Activated CD8-positive, alpha-beta memory T cell treated with anti-CD3 and anti-CD28 coated beads for 1 hour (primary cell): ENCODE data around the gene SLC7A11.
"Not testable (repeated sequence)": the region's sequence is repeated elsewhere in the genome, so short reads cannot be mapped to it uniquely, and the experiment has no call there.

Experiments used
- DNase-seq, 2 donors: peaks; one replicate each; pipeline ENCODE4 v3.0.0-alpha.2; 2020; ENCODE audit warnings: low read depth in 1 of 2; ENCODE audit errors: extremely low read depth in 1 of 2

SLC7A11 gene

DNA sequence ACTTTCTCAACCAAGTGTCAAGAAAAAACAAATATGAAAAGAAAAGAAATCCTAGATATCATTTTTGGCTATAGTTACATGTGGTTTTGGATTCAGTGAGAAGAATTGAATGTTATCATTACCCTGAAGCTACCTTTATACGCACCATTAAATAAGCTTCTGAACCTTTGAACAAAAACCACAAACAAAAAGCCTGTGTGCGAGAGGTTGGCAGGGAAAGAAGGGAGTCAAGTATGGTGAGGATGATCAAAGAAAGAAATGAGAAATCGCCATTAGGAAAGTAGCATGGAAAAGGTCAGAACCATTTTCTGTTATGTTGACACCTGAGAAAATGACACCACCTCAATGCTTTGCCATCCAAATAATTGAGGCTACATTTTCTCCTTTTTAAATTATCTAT is 1.2 kb upstream of the SLC7A11 start:
- no peak for DNase-seq

DNA sequence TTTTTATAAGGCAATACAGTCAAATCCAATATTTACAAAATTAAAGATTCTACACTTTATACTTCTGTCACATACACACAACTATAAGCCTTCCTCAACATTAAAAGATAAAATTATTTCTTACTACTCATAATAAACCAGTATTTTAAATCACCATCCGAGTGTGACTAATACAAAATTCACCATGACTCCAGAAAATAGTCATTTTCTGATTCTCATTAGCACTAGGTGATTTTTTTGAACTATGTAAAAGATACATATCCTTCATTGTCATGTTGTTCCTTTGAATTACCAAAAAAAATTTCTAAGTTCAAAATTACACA is 646 bp upstream of the SLC7A11 start:
- DNase-seq = no peak

DNA sequence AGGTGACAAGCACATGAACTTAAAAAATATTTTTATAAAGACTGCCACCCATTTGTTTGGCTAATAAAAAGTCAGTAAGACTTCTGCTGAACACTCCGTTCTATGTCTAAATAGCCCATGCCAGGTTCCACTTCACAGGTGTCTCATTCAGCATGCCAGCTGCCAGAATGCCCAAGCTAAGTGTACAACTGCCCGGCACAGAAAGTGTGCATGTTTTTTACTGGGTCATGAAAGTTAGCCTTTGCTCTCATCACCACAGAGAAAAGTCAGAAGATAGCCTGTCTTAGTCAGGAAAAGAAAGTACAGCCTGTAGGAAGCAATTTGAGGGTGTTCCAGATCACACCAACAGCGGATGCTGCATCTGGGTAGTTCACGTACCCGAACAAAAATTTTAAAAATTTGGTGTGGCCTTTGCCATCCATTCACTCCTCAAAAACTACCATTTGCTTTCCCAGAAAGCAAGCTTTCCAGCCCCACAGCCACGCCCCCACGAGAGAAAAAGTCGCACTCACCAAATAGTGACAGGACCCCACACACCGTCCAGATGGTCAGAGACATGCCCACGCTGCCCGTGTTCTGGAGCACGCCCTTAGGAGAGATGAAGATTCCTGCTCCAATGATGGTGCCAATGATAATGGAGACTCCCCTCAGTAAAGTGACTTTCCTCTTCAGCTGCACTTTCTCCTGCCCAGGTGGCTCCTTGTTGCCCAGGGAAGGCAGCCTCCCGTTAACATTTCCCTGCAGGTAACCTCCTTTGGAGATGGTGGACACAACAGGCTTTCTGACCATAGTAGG is 671 bp downstream of the SLC7A11 start:
- no peak for DNase-seq

DNA sequence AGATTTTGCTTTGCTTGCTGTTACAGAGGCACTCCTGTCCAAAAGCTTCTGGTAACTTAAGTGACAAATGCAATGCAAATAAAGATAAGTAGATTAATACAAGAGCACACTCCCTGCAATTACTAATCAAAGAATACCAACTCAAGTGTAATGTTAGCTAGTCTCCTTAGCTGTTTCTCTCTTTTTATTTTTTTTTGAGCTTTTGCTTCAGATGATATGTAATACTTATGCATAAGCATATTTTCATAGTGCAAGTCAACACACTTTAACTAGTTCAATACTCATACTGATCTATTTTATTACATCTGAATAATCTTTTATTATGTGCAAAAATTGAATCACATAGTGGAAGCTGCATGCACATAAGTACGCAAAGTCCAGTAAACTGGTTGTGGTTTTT is 2.7 kb downstream of the SLC7A11 start:
- DNase-seq = no peak

DNA sequence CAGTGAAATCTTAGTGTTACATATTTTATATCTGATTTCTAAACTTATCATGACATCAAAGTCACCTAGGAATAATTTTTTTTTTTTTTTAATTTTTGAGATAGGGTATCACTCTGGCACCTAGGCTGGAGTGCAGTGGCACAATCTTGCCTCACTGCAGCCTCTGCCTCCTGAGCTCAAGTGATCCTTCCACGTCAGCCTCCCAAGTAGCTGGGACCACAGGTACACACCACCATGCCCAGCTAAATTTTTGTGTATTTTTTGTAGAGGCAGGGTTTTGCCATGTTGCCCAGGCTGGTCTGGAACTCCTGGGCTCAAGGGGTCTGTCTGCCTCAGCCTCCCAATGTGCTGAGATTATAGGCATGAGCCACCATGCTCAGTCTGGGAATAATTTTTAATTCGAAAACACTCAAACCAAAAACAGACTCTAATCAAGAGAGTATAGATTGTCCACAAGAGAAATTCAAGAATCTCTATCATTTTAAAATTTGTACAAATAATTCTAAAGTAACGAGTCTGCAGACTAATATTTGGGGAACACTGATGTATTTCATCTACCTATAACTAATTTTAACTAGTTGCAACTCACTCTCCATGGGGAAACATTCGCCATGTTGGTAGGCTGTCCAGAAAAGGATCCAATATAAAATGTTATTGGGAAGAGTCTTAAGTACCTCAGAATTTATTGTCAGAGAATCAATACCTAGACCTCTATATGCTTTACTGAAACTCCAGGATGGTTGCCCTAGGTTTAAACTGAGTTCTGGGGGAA is 3.4 kb downstream of the SLC7A11 start:
- DNase-seq = no peak

DNA sequence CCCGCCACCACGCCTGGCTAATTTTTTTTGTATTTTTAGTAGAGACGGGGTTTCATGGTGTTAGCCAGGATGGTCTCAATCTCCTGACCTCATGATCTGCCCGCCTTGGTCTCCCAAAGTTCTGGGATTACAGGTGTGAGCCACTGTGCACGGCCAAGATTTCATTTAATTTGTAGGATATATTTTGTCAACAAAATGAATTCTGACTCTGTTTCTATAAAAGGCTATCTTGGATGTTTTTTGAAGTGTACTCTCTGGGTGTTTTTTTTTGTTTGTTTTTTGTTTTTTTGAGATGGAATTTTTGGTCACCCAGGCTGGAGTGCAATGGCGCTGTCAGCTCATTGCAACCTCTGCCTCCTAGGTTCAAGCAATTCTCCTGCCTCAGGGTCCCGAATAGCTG is 5.0 kb downstream of the SLC7A11 start:
- DNase-seq = not testable (repeated sequence)

DNA sequence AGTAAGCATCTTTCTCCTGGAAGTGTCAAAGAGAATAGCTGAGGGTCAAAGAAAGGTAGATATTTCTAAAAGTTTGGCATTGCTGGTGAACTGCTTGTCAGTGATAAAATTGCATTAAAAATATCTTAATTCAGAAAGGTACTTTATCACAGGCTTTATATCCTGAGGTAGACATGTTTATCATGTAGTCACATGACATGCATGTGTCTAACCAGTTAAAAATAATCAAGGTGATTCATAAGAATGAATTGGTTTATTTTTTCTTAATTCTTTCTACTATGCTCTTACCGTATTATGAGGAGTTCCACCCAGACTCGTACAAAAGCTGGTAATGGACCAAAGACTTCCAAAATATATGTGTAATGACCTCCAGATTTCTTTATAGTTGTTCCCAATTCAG is 6.1 kb downstream of the SLC7A11 start:
- no peak for DNase-seq

DNA sequence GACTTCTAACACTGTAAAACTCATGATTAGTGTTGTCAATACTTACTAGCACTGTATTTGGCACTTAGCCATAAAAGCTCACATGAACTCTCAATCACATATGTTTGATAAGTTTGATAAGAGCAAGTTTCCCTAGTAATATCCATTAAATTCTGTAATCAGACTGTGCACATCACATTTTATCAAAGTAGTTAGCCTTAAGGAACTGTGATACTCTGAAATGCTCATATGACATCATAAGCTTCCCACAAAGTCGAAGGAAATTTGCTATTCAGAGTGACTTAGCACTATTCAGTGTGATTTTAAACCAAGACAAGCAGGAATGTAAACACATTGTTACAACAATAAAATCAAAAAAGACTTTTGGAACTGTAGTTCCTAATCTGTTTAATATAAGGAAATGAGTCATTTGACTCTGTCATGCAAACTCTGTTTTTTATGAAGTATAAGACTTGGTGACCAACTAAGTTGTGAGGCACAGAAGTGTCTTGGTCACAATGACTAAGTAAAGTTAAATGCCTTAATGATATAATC is 6.7 kb downstream of the SLC7A11 start:
- DNase-seq = no peak

DNA sequence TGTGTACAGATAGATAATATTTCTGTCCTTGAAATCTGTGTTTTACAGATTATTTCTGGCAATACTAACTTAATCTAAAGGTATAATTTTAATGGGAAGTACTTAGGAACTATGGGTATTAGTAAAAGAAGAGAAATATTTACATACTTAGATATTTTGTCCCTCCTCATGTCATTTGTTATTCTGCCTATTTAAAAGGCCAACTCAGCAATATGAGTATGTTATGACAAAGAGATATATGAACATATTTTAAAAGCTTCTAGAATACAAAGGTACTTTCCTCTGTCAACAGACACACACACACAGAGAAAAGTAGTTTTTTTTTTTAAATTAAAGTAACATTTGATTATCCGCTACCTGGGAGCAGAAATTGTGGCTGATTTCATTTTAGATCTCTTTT is 7.9 kb downstream of the SLC7A11 start:
- DNase-seq = no peak

DNA sequence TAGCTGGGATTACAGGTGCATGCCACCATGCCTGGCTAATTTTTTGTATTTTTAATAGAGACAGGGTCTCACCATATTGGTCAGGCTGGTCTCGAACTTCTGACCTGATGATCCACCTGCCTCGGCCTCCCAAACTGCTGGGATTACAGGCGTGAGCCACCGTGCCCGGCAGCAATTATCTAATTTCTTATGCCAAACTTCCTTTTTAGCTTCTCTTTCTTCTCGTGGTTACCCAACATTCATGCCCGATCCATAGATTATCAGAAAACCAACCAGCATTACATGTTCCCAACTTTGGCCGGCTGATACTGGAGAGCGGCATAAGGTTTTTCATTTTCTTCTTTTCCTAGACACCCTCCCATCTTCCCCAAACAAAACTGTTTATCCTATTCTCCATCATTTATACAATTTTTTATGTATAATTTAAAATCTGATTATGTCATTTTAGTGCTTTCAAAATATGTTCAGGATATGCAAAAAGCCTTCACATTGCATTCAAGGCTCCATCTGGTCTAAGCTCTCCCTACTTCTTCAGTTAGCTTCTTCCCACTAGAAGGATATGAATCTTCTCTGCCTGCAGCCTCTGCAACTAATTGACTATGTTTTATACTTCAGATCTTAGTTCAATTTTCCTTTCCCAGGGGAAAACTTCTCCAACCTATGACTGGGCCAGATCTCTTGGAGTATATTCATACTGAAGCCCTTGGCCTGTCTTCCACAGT is 8.7 kb downstream of the SLC7A11 start:
- no peak for DNase-seq

DNA sequence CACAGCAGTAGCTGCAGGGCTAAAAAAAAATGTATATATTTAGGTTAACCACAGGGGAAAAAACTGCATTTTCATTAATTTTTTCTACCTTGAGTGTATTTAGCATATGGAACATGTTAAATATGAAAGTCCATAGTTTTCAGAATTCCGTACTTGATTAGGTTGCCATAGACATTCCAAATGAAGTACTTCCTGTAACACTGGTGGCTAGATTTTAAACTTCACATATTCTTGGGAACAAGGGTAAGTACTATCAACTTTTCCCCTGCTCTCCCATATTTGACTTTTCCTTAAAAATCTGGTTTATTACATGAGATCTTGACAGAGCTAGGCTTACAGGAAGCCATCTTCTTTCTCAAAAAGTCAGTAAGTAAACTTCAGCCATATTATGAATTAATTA is 9.8 kb downstream of the SLC7A11 start:
- no peak for DNase-seq

DNA sequence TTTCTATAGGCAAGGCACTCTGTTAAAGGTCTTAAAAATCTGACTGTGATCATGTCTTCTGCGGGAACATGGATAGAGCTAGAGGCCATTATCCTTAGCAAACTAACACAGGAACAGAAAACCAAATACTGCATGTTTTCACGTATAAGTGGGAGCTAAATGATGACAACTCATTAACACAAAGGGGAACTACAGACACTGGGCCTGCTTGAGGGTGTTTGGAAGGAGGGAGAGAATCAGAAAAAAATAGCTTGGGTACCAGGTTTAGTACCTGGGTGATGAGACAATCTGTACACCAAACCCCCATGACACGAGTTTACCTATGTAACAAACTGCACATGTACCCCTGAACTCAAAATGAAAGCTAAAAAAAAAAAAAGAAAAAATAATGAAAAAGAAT is 12.1 kb downstream of the SLC7A11 start:
- no peak for DNase-seq

DNA sequence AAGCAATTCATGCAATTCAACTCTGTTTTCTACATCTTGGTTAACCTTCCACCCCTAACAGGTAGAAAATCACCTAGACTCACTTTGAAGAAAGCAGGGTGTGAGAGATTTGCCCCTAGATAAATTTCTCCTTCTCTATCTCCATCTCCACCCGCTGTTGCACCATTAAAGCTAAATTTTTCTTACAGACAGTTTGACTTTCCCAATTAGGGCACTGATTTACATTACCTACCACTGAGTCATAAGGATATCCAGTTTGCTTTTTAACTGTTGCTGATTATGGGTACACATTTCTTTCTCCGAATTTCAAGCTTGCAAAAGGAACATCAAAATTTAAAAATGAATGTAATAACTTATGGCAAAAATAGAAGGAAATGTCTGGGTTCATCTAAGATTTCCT is 13.0 kb downstream of the SLC7A11 start:
- no peak for DNase-seq

DNA sequence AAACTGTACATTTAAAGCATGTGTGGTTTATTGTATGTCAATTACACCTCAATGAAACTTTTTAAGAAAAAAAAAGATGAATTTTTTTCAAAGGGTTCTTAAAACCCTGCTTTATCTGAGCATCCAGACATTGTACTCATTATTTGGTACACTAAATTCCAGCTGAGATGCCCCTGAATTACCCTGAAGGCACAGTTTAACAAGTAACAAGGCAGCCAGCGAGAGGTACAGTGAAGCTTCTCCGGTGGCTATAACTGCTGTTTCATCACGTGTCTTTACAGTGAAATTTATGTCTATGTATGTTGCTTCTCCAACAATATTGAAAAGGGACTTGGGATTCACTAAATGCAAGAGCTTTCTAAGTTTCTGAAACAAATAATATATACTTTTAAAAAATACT is 15.8 kb downstream of the SLC7A11 start:
- no peak for DNase-seq

DNA sequence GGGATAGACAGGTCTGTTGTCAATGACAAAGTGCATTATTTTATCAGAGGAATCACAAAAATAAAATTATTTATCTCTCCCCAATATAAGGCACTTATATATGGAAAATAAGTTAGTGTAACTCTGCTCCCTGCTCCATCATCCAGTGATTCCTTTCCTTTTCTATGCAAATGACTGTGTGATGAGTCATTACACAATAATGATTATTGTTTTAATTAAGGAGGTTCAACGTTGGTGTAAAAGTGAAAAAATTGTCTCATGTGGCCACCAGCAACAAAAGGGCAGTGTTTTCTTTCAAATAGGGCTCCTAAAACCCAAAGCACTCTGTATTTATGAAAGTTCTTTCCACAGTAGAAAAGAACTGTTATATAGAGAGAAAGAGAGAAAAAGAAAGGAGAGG is 16.7 kb downstream of the SLC7A11 start:
- no peak for DNase-seq

DNA sequence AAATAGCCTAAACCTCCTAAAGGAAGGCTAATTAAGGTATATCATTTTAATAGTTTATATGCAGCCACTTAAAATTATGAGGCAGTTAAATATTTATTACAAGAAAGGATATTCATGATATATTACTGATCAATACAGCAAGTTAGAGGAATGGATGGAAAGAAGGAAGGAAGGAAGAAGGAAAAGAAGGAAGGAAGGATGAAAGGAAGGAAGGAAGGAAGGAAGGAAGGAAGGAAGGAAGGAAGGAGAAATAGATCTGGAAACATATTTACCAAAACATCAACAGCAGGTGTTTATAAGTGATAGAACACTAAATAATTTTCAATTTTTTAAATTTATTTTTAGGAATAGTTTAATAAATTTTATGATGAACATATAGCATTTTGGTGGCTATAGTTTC is 17.5 kb downstream of the SLC7A11 start:
- DNase-seq = no peak

DNA sequence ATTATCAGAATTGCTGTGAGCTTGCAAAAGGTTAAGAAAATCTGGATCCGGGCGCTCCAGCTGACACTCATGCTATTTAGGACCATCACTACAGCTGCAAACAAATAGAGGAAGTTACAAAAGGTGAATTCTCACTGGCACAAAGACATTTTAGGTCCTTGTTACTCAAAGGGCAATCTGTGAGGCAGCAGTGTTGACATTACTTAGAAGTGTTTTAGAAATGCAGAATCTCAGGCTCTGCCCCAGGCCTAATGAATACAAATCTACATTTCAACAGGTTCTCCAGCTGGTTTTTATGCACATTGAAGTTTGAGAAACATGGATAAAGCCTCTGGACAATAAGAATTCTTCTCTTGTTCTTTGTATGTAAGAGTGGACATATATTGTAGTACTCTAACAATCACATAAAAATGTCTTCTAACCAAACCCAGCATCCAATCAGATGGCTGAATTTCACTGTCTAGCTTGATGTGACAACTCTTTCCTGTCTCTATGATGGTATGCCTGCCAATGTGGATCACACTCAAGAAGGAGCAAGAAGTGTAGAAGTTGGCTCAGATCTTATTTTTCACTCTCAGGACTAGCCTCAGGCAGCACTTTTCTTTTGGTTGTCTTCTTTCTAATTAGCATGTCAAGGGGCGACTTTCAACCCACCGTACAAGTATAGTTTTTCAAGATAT is 18.8 kb downstream of the SLC7A11 start:
- DNase-seq = no peak

DNA sequence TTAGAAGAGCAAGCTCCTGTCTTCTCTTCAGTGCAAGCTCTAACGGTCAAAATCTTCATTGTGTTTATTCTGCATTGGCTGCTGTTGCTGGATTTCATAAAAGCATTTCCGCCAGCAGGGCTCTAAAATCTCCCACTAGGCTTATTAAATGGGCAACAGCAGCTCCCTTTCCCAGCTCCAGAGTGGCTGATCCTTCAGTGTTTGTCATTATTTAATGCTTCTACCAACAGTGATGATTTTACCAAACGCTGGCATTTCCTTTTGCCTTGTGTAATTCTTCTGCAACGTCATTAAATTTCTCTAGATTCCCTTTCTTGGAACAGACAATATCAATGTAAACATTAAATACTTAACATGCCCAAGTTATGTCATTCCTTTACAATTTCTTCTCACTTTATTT is 20.1 kb downstream of the SLC7A11 start:
- DNase-seq = no peak

DNA sequence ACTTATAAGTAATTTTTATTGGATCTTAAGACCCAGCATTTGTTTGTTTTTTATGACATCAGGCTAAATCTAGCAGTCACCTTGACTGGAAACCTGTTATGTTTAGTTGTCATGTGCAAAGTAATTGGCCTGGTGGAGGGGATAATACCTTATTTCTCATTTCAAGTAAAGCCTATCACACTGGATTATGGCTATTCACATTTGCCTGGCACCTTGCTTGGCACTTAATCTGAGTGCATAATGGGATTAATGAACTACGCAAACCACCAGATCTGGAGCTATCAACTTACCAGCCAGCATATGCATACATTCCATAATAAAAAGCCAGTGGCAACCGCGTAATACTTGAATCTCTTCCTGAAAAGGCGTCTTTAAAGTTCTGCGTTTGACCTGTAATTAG is 23.2 kb downstream of the SLC7A11 start:
- no peak for DNase-seq

DNA sequence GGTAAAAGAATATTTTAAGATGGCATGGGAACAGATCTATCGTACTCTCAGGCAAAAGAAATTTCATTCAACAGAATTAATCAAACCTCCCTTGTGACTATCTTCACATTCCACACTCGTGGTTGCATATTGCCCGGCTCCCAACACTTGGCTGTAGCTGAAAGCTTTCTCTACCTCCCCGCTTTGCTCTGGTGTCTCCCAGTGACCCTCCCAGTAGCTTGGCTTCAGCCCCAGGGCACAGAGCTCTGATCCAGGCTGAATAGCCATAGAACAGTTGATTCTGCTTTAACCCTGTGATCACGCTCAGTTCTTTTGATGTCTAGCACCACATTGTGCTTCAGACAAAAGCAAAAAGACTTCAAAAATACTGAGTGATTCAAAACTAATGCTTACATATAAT is 24.6 kb downstream of the SLC7A11 start:
- no peak for DNase-seq

DNA sequence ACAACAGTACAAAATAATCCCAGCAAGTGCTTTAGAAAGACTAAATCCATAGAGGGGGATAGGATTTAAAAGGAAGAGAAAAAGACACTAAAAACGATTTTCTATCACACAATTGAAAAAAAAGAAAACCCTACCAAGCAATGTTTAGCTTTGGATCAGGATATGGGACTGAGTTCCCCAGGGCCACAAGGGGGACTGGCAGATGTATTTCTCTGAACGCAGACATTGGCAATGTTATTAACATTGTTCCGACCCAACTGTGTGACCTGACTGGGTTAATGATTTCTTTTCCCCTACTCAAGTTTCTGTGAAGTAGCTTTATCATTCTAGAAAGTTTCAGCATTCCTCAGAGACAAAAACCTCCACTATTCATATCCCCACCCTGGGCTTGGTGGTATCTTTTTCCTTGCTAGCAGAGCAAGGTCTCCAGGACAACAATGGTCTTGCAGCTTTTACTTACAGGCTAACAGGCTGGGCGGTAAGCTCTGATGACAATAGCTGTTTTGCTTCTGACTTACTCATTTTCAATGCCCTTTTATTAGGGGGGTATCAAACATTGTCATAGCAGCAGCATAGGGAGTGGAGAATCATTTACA is 25.8 kb downstream of the SLC7A11 start:
- no peak for DNase-seq
